MM.1S (cell line): ENCODE data around the gene LINGO1.

Source experiments
- CTCF ChIP-seq: fragments of 300-600 bp; sonication (generic); IDR thresholded peaks from 2 replicates; pipeline ENCODE4 v1.5.1; 2016; ENCODE audit warnings: antibody characterized with exemption, low read length, mixed read lengths
- EZH2 ChIP-seq: fragments of 300-600 bp; sonication (generic); optimal IDR thresholded peaks from 2 replicates; pipeline ENCODE3; 2017; ENCODE audit warnings: low read depth, mild to moderate bottlenecking, antibody characterized with exemption, low read length, mixed read lengths
- EZH2phosphoT487 ChIP-seq: fragments of 300-600 bp; sonication (generic); IDR thresholded peaks from 2 replicates; pipeline ENCODE4 v1.6.1; 2018; ENCODE audit warnings: antibody characterized with exemption, low read length

DNA sequence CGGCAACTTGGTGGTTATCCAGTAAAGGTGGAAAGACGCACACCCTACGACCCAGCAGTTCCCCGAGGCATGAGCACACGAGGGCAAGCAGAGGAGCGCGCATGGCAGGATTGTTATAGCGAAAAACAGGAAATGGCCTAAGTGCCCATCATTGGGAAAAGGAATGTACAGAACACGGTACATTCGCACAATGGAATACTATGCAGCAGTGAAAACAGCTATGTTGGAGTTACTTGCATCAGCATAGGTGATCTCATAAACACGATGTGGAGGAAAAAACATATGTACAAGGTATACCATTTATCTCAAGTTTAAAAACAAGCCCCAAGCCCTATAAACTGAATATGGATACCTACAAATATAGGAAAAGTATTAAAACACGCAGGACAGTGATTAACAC, 6.7 kb upstream of the LINGO1 start:
- no peak for TF ChIP-seq CTCF
- no peak for TF ChIP-seq EZH2
- TF ChIP-seq EZH2phosphoT487, result no peak
